Neural cell (in vitro differentiated cells): Measurements from ENCODE around the gene C1orf210. TPM values are rescaled to one million over a fixed set of nuclear protein-coding genes. Genes with fewer than 3 reads are reported as not detected.

Experiments
- H2AFZ ChIP-seq: fragments of 200-600, 300-800 bp; sonication (generic), shearing (Covaris generic); 2 replicates; pipeline ENCODE4 v1.6.0; 2014; ENCODE audit warnings: low read depth, mild to moderate bottlenecking, antibody characterized with exemption, low read length, moderate library complexity
- H3F3A ChIP-seq: fragments of 200-600 bp; shearing (Covaris generic); 2 replicates; pipeline ENCODE4 v1.6.1; 2016; ENCODE audit warnings: mild to moderate bottlenecking, moderate library complexity, mixed read lengths, antibody characterized with exemption, low read length; ENCODE audit not compliant: insufficient read depth, poor library complexity, severe bottlenecking
- H3K27ac ChIP-seq: fragments of 200-600, 300-800 bp; sonication (generic), shearing (Covaris generic); 2 replicates; pipeline ENCODE4 v1.5.1; 2014; ENCODE audit warnings: mild to moderate bottlenecking, low read length, moderate library complexity
- H3K27me3 ChIP-seq: fragments of 300-800, 200-600 bp; sonication (generic), shearing (Covaris generic); 2 replicates; pipeline ENCODE4 v1.6.0; 2014; ENCODE audit warnings: mild to moderate bottlenecking, low read depth, low read length, moderate library complexity; ENCODE audit not compliant: insufficient read depth
- H3K36me3 ChIP-seq: fragments of 300-800, 200-600 bp; sonication (generic), shearing (Covaris generic); 2 replicates; pipeline ENCODE4 v1.5.1; 2014; ENCODE audit warnings: mild to moderate bottlenecking, antibody characterized with exemption, low read length, moderate library complexity; ENCODE audit not compliant: insufficient read depth
- H3K4me2 ChIP-seq: fragments of 300-800, 200-600 bp; sonication (generic), shearing (Covaris generic); 2 replicates; pipeline ENCODE4 v1.6.0; 2014; ENCODE audit warnings: mild to moderate bottlenecking, low read length
- H3K4me3 ChIP-seq: fragments of 300-800, 200-600 bp; sonication (generic), shearing (Covaris generic); 2 replicates; pipeline ENCODE4 v1.5.1; 2014; ENCODE audit warnings: mild to moderate bottlenecking, low read length, moderate library complexity
- H3K79me2 ChIP-seq: fragments of 200-600 bp; shearing (Covaris generic); replicated peaks from 2 replicates; pipeline ENCODE4 v1.6.0; 2014; ENCODE audit warnings: mild to moderate bottlenecking, low read length, moderate library complexity; ENCODE audit not compliant: insufficient read depth
- H3K9ac ChIP-seq: fragments of 300-800, 200-600 bp; sonication (generic), shearing (Covaris generic); 2 replicates; pipeline ENCODE4 v1.6.1; 2016; ENCODE audit warnings: mild to moderate bottlenecking, low read length, mixed read lengths
- H3K9me2 ChIP-seq: fragments of 200-600 bp; shearing (Covaris generic); 2 replicates; pipeline ENCODE4 v1.6.1; 2016; ENCODE audit warnings: mild to moderate bottlenecking, low read length, mixed read lengths; ENCODE audit not compliant: insufficient read depth
- H3K9me3 ChIP-seq: fragments of 200-600, 300-800 bp; sonication (generic), shearing (Covaris generic); 2 replicates; pipeline ENCODE4 v1.6.1; 2016; ENCODE audit warnings: mild to moderate bottlenecking, mixed run types, low read length, moderate library complexity, mixed read lengths
- H4K20me1 ChIP-seq: fragments of 200-600 bp; shearing (Covaris generic); 2 replicates; pipeline ENCODE4 v1.6.1; 2016; ENCODE audit warnings: mild to moderate bottlenecking, mixed run types; ENCODE audit not compliant: insufficient read depth
- EP300 ChIP-seq: fragments of 450-650 bp; conservative IDR thresholded peaks from 2 replicates; pipeline ENCODE4 v1.6.1; 2014; ENCODE audit warnings: antibody characterized with exemption, mild to moderate bottlenecking, moderate library complexity; ENCODE audit not compliant: poor library complexity, severe bottlenecking
- EZH2 ChIP-seq: fragments of 200-600, 300-800 bp; shearing (Covaris generic), sonication (generic); IDR thresholded peaks from 2 replicates; pipeline ENCODE4 v1.6.1; 2014; ENCODE audit warnings: antibody characterized with exemption, low read length, borderline replicate concordance, mild to moderate bottlenecking; ENCODE audit not compliant: insufficient read depth, poor library complexity, severe bottlenecking
- MXI1 ChIP-seq: fragments of 450-650 bp; conservative IDR thresholded peaks from 2 replicates; pipeline ENCODE4 v1.6.1; 2014; ENCODE audit warnings: antibody characterized with exemption, mild to moderate bottlenecking; ENCODE audit not compliant: poor library complexity, severe bottlenecking
- POLR2AphosphoS5 ChIP-seq: IDR thresholded peaks from 2 replicates; pipeline ENCODE4 v1.6.1; 2012
- RAD21 ChIP-seq: fragments of 450-650 bp; conservative IDR thresholded peaks from 2 replicates; pipeline ENCODE4 v1.6.1; 2014; ENCODE audit warnings: antibody characterized with exemption, mild to moderate bottlenecking, moderate library complexity
- SMC3 ChIP-seq: fragments of 450-650 bp; conservative IDR thresholded peaks from 2 replicates; pipeline ENCODE4 v1.6.1; 2014; ENCODE audit warnings: antibody characterized with exemption, mild to moderate bottlenecking, moderate library complexity; ENCODE audit not compliant: poor library complexity
- TAF1 ChIP-seq: IDR thresholded peaks from 2 replicates; pipeline ENCODE4 v1.6.1; 2012; ENCODE audit warnings: low read depth
- polyA plus RNA-seq: library from polyadenylated mRNA; depleted of rRNA; stranded (reverse); fragments of >200 nt; gene quantifications from 2 replicates; pipeline ENCODE4 v1.2.3, GENCODE V29; 2014
- TF ChIP-seq, protein P1 (sequence below): IDR thresholded peaks from 2 replicates; pipeline ENCODE4 v1.6.1; 2012; ENCODE audit warnings: borderline replicate concordance
- TF ChIP-seq, protein P2 (sequence below): fragments of 450-650 bp; IDR thresholded peaks from 2 replicates; pipeline ENCODE4 v1.5.1; 2014; ENCODE audit warnings: antibody characterized with exemption, mild to moderate bottlenecking, moderate library complexity; ENCODE audit not compliant: poor library complexity, severe bottlenecking

Gene C1orf210
- polyA plus RNA-seq, 1 donor from 2014 or later, result not detected

GRCh38 chr1:43324810-43325209, 39.4 kb upstream of the C1orf210 start:
- H3K9ac ChIP-seq, result no peak overlapping the region
- no peaks in the 10 kb centered on the region for H3K79me2 ChIP-seq
- H3K27ac ChIP-seq, result no peak overlapping the region
- H4K20me1 ChIP-seq, result no peaks in the 10 kb centered on the region
- no peak overlapping the region for H3K4me2 ChIP-seq
- no peaks in the 10 kb centered on the region for H3K27me3 ChIP-seq
- no peaks in the 10 kb centered on the region for H3K36me3 ChIP-seq
- no peaks in the 10 kb centered on the region for H3F3A ChIP-seq
- H3K9me3 ChIP-seq, result peaks cover 5% of the 10 kb centered on the region
- H3K4me3 ChIP-seq, result no peak overlapping the region
- TF ChIP-seq MXI1, result no peak
- H3K9me2 ChIP-seq, result no peaks in the 10 kb centered on the region
- no peak overlapping the region for H2AFZ ChIP-seq

- no peak overlapping the region for H3K27ac ChIP-seq
- H3K27me3 ChIP-seq, result no peaks in the 10 kb centered on the region
- H3K4me2 ChIP-seq, result no peak overlapping the region
- H3K79me2 ChIP-seq, result no peaks in the 10 kb centered on the region
- no peaks in the 10 kb centered on the region for H4K20me1 ChIP-seq
- no peaks in the 10 kb centered on the region for H3F3A ChIP-seq
- no peaks in the 10 kb centered on the region for H3K36me3 ChIP-seq
- H2AFZ ChIP-seq, result no peak overlapping the region
- H3K4me3 ChIP-seq, result no peak overlapping the region
- no peaks in the 10 kb centered on the region for H3K9me2 ChIP-seq
- no peak overlapping the region for H3K9ac ChIP-seq
- H3K9me3 ChIP-seq, result no peaks in the 10 kb centered on the region
- TF ChIP-seq, protein P1, sequence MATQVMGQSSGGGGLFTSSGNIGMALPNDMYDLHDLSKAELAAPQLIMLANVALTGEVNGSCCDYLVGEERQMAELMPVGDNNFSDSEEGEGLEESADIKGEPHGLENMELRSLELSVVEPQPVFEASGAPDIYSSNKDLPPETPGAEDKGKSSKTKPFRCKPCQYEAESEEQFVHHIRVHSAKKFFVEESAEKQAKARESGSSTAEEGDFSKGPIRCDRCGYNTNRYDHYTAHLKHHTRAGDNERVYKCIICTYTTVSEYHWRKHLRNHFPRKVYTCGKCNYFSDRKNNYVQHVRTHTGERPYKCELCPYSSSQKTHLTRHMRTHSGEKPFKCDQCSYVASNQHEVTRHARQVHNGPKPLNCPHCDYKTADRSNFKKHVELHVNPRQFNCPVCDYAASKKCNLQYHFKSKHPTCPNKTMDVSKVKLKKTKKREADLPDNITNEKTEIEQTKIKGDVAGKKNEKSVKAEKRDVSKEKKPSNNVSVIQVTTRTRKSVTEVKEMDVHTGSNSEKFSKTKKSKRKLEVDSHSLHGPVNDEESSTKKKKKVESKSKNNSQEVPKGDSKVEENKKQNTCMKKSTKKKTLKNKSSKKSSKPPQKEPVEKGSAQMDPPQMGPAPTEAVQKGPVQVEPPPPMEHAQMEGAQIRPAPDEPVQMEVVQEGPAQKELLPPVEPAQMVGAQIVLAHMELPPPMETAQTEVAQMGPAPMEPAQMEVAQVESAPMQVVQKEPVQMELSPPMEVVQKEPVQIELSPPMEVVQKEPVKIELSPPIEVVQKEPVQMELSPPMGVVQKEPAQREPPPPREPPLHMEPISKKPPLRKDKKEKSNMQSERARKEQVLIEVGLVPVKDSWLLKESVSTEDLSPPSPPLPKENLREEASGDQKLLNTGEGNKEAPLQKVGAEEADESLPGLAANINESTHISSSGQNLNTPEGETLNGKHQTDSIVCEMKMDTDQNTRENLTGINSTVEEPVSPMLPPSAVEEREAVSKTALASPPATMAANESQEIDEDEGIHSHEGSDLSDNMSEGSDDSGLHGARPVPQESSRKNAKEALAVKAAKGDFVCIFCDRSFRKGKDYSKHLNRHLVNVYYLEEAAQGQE, result no peak
- TF ChIP-seq RAD21, result no peak
- TF ChIP-seq SMC3, result no peak
- TF ChIP-seq, protein P2, sequence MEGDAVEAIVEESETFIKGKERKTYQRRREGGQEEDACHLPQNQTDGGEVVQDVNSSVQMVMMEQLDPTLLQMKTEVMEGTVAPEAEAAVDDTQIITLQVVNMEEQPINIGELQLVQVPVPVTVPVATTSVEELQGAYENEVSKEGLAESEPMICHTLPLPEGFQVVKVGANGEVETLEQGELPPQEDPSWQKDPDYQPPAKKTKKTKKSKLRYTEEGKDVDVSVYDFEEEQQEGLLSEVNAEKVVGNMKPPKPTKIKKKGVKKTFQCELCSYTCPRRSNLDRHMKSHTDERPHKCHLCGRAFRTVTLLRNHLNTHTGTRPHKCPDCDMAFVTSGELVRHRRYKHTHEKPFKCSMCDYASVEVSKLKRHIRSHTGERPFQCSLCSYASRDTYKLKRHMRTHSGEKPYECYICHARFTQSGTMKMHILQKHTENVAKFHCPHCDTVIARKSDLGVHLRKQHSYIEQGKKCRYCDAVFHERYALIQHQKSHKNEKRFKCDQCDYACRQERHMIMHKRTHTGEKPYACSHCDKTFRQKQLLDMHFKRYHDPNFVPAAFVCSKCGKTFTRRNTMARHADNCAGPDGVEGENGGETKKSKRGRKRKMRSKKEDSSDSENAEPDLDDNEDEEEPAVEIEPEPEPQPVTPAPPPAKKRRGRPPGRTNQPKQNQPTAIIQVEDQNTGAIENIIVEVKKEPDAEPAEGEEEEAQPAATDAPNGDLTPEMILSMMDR, result no peak
- TF ChIP-seq TAF1, result no peak
- TF ChIP-seq POLR2AphosphoS5, result no peak
- TF ChIP-seq EZH2, result no peak
Measured at GRCh38 chr1:43322506-43322905, 37.1 kb upstream of the C1orf210 start.

DNA sequence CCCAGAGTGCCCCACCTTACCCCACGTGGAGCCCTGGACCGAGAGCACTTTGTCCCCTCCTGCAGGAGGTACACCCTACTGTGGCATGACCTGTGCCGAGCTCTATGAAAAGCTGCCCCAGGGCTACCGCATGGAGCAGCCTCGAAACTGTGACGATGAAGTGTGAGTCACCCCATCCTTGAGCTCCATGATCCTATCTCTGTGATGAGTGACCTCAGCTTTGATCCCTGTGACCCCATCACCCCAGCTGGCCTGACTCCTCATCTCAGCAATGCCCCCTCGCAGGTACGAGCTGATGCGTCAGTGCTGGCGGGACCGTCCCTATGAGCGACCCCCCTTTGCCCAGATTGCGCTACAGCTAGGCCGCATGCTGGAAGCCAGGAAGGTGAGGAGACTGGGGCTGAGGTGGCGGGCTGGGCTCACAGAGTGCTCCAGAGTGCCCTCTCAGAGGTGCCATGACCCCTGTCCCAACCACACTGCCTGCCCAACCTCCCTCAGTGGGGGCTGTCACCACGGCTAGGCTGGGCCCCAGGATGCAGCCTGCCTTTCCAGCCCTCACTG, 36.0 kb upstream of the C1orf210 start:
- Histone ChIP-seq H2AFZ (no peak overlapping the region), H3K9me2 (no peaks in the 10 kb centered on the region), H3K27me3 (no peaks in the 10 kb centered on the region), H3K27ac (no peak overlapping the region), H3K4me3 (no peak overlapping the region), H3K79me2 (no peaks in the 10 kb centered on the region), H3K4me2 (no peak overlapping the region), H3K9ac (no peak overlapping the region), H4K20me1 (no peaks in the 10 kb centered on the region), H3F3A (no peaks in the 10 kb centered on the region), H3K9me3 (no peaks in the 10 kb centered on the region), H3K36me3 (no peaks in the 10 kb centered on the region)
- TF ChIP-seq EP300 (no peak), MXI1 (no peak), POLR2AphosphoS5 (no peak), SMC3 (no peak), TAF1 (no peak), EZH2 (no peak), RAD21 (no peak)
- TF ChIP-seq, protein P2, result no peak
- TF ChIP-seq, protein P1, result no peak
